Tibial nerve (tissue), 4 donors: ENCODE data around the gene FMN2.

ENCODE experiments used
- EP300 ChIP-seq, 2 donors: sonication (generic); formaldehyde crosslinking; IDR thresholded peaks; one replicate each; pipeline ENCODE4 v1.6.1; 2017; ENCODE audit warnings: antibody characterized with exemption in 2 of 2, mild to moderate bottlenecking in 1 of 2
- POLR2A ChIP-seq, 2 donors: fragments of 450-650 bp; IDR thresholded peaks; one replicate each; pipeline ENCODE4 v1.6.1; 2017; ENCODE audit warnings: antibody characterized with exemption in 2 of 2, mild to moderate bottlenecking in 2 of 2, moderate library complexity in 2 of 2
- TF ChIP-seq, protein P1 (sequence below), 5 experiments: fragments of 200-600 bp in 3 of 5; fragments of 450-650 bp in 2 of 5; sonication (generic) in 3 of 5; IDR thresholded peaks; one replicate each; pipeline ENCODE4 v1.5.1; 2016 to 2019; ENCODE audit warnings: antibody characterized with exemption in 5 of 5, mild to moderate bottlenecking in 3 of 5, moderate library complexity in 2 of 5

DNA sequence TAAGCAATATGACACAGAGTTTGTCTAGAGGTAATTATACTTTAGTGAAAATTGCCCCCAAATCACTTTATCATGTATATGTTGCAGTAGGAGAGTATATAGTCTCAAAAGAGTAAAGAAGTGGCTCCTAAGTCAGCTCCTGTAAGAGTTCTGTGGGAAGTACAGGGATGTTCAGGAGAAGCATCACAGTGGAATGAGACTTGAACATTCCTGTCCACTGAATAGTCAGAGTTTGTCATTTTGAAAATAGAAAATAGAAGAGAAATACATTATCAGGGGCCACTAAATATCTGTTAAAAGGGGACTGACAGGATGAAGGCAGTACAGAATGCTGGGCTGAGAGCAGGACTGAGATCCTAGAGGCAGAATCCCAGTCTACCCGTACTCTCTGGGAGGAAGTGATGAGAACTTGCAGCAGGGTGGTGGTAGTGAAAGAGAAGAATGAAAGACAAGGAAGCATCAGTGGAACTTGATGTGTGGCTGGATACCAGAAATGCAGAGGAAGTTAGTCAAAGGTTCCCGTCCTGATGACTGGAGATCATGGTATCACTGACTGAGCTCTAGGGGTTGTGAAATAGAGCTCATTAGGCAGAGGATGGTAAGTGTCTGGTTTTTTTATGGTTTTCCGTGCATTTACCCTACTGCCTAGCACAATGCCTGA is 153.4 kb downstream of the FMN2 start:
- TF ChIP-seq, protein P1, sequence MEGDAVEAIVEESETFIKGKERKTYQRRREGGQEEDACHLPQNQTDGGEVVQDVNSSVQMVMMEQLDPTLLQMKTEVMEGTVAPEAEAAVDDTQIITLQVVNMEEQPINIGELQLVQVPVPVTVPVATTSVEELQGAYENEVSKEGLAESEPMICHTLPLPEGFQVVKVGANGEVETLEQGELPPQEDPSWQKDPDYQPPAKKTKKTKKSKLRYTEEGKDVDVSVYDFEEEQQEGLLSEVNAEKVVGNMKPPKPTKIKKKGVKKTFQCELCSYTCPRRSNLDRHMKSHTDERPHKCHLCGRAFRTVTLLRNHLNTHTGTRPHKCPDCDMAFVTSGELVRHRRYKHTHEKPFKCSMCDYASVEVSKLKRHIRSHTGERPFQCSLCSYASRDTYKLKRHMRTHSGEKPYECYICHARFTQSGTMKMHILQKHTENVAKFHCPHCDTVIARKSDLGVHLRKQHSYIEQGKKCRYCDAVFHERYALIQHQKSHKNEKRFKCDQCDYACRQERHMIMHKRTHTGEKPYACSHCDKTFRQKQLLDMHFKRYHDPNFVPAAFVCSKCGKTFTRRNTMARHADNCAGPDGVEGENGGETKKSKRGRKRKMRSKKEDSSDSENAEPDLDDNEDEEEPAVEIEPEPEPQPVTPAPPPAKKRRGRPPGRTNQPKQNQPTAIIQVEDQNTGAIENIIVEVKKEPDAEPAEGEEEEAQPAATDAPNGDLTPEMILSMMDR (IDR thresholded peaks at IDR 0.05), result no peak
- TF ChIP-seq POLR2A (IDR thresholded peaks at IDR 0.05) (no peak), EP300 (IDR thresholded peaks at IDR 0.05) (no peak)
